ENCODE data around the gene EYA2.

DNA sequence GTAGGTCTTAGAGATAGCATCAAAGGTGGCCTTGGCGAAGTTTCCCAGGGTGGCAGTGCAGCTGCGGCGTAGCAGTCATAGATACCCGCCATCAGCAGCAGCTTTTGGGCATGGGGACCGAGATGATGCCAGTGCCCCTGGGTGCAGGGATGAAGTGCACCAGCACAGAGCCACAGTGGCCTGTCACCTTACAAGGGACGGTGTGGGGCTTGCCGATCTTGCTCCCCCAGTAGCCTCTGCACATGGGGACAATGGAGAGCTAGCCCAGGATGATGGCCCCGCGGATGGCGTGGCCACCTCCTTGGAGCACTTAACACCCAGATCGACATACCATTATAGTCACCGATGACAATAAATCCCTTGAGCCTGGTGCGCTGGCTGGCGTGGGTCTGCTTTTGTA, 266.3 kb downstream of the EYA2 start:
- no peak for TF ChIP-seq POLR2A (IDR thresholded peaks at IDR 0.05)
- TF ChIP-seq, protein P1, sequence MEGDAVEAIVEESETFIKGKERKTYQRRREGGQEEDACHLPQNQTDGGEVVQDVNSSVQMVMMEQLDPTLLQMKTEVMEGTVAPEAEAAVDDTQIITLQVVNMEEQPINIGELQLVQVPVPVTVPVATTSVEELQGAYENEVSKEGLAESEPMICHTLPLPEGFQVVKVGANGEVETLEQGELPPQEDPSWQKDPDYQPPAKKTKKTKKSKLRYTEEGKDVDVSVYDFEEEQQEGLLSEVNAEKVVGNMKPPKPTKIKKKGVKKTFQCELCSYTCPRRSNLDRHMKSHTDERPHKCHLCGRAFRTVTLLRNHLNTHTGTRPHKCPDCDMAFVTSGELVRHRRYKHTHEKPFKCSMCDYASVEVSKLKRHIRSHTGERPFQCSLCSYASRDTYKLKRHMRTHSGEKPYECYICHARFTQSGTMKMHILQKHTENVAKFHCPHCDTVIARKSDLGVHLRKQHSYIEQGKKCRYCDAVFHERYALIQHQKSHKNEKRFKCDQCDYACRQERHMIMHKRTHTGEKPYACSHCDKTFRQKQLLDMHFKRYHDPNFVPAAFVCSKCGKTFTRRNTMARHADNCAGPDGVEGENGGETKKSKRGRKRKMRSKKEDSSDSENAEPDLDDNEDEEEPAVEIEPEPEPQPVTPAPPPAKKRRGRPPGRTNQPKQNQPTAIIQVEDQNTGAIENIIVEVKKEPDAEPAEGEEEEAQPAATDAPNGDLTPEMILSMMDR (IDR thresholded peaks at IDR 0.05): no peak
